KMS-11 (cell line): Measurements from ENCODE around the gene NHEJ1.

Source experiments
- H2AFZ ChIP-seq: fragments of 200-600 bp; sonication (generic); 2 replicates; pipeline ENCODE4 v1.6.1; 2016; ENCODE audit warnings: antibody characterized with exemption, mixed run types, low read depth
- H3K27ac ChIP-seq: fragments of 200-600 bp; sonication (generic); 2 replicates; pipeline ENCODE4 v1.6.1; 2016; ENCODE audit warnings: mild to moderate bottlenecking, mixed run types
- H3K27me3 ChIP-seq: fragments of 200-600 bp; sonication (generic); 2 replicates; pipeline ENCODE4 v1.6.1; 2017; ENCODE audit warnings: mild to moderate bottlenecking, low read depth, mixed run types, moderate library complexity; ENCODE audit not compliant: insufficient read depth
- H3K36me3 ChIP-seq: fragments of 200-600 bp; sonication (generic); 2 replicates; pipeline ENCODE4 v1.6.1; 2017; ENCODE audit warnings: mild to moderate bottlenecking, mixed run types; ENCODE audit not compliant: insufficient read depth
- H3K4me1 ChIP-seq: fragments of 200-600 bp; sonication (generic); 2 replicates; pipeline ENCODE4 v1.6.1; 2016; ENCODE audit warnings: mild to moderate bottlenecking, low read depth, mixed run types; ENCODE audit not compliant: poor library complexity, severe bottlenecking
- H3K4me2 ChIP-seq: fragments of 200-600 bp; sonication (generic); 2 replicates; pipeline ENCODE4 v1.7.0; 2016; ENCODE audit warnings: mild to moderate bottlenecking, mixed run types
- H3K4me3 ChIP-seq: fragments of 200-600 bp; sonication (generic); IDR thresholded peaks from 2 replicates; pipeline ENCODE4 v1.6.1; 2017; ENCODE audit warnings: low read depth, low read length, mixed read lengths; ENCODE audit not compliant: insufficient read depth
- H3K79me2 ChIP-seq: fragments of 200-600 bp; sonication (generic); 2 replicates; pipeline ENCODE4 v1.6.1; 2016; ENCODE audit warnings: low read depth, mixed run types; ENCODE audit not compliant: insufficient read depth
- H3K9ac ChIP-seq: fragments of 200-600 bp; sonication (generic); 2 replicates; pipeline ENCODE4 v1.6.1; 2016; ENCODE audit warnings: mild to moderate bottlenecking, mixed run types
- H4K20me1 ChIP-seq: fragments of 200-600 bp; sonication (generic); 2 replicates; pipeline ENCODE4 v1.6.1; 2016; ENCODE audit warnings: mild to moderate bottlenecking, mixed run types; ENCODE audit not compliant: insufficient read depth
- TF ChIP-seq, protein P1 (sequence below): fragments of 200-600 bp; sonication (generic); conservative IDR thresholded peaks from 2 replicates; pipeline ENCODE4 v1.6.1; 2017; ENCODE audit warnings: low read depth, mild to moderate bottlenecking, antibody characterized with exemption, low read length, moderate library complexity, mixed read lengths

NHEJ1 gene

DNA sequence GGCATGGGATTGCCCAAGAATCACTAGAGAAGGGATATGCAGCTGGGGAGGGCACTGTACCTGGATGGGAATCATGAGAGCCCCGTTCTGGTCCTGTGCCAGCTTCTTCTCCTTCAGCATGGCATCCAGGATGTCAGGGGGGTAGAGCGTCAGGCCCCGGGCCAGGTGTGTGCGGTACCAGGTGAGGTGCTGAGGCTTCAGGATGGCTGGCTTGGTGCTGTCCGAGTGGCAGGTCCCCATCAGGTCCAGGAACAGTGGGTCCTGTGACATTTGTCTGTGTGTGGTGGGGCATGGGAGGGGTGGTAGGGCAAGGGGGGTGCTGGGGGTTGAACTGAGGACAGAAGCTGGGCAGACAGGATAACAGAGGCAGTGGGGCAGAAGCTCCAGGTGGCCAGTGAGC lies 132.5 kb downstream of the NHEJ1 start:
- Histone ChIP-seq H2AFZ (no peak overlapping the region), H3K27me3 (peaks cover 56% of the 10 kb centered on the region), H3K79me2 (no peaks in the 10 kb centered on the region), H3K4me1 (no peaks in the 10 kb centered on the region), H3K9ac (no peak overlapping the region), H4K20me1 (no peaks in the 10 kb centered on the region), H3K27ac (no peak overlapping the region), H3K4me3 (no peak overlapping the region), H3K36me3 (no peaks in the 10 kb centered on the region), H3K4me2 (no peak overlapping the region)
- TF ChIP-seq, protein P1, sequence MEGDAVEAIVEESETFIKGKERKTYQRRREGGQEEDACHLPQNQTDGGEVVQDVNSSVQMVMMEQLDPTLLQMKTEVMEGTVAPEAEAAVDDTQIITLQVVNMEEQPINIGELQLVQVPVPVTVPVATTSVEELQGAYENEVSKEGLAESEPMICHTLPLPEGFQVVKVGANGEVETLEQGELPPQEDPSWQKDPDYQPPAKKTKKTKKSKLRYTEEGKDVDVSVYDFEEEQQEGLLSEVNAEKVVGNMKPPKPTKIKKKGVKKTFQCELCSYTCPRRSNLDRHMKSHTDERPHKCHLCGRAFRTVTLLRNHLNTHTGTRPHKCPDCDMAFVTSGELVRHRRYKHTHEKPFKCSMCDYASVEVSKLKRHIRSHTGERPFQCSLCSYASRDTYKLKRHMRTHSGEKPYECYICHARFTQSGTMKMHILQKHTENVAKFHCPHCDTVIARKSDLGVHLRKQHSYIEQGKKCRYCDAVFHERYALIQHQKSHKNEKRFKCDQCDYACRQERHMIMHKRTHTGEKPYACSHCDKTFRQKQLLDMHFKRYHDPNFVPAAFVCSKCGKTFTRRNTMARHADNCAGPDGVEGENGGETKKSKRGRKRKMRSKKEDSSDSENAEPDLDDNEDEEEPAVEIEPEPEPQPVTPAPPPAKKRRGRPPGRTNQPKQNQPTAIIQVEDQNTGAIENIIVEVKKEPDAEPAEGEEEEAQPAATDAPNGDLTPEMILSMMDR, result no peak

DNA sequence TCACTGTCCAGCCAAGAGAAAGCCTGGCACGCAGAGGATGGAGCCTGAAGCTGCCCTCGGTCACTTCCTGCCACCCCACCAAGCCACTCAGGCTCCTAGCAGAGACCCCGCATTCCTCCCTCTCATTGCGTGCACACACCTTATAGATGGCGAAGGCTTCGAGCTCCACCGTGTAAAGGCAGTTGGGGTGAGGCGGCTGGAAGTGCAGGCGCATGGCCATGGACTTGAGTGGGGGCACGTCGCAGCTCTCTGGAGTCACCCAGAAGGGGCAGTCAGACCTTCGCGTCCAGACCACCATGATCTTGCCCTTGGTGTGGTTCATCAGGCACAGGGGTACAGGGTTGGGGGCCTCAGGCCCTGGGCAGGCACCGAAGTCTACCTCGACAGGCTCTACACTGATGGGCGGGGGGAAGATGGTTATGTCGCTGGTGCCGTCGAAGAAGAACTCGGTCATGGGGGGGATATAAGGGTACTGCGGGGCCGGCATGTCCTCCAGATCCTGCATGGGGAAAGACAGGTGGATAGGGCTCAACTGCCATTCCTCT lies 133.0 kb downstream of the NHEJ1 start:
- Histone ChIP-seq H3K27ac (no peak overlapping the region), H4K20me1 (no peaks in the 10 kb centered on the region), H3K79me2 (no peaks in the 10 kb centered on the region), H3K4me3 (no peak overlapping the region), H3K4me1 (no peaks in the 10 kb centered on the region), H2AFZ (no peak overlapping the region), H3K9ac (no peak overlapping the region), H3K4me2 (no peak overlapping the region), H3K27me3 (peaks cover 51% of the 10 kb centered on the region), H3K36me3 (no peaks in the 10 kb centered on the region)
- TF ChIP-seq, protein P1, result no peak

DNA sequence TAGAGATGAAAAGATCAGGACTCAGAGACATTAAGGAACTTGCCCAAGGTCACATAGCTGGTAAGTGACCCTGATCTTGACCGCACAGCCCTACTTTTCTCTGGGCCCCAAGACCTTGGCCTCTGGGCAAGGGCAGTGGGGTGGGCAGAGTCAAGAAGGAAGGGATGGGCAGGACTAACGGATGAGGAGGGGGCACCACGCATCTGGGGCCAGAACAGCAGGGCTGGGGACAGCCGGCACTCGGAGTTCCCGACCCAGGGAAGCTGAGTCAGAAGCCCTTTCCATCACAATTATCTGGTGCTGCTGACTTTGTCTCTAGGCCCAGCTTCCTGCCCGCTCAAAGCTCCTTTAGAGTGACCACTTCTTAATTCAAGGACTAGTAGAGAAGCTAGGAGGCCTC lies 133.7 kb downstream of the NHEJ1 start:
- H3K36me3 ChIP-seq, result no peaks in the 10 kb centered on the region
- no peaks in the 10 kb centered on the region for H3K79me2 ChIP-seq
- no peak overlapping the region for H3K9ac ChIP-seq
- no peak overlapping the region for H3K4me2 ChIP-seq
- H4K20me1 ChIP-seq, result no peaks in the 10 kb centered on the region
- no peaks in the 10 kb centered on the region for H3K4me1 ChIP-seq
- TF ChIP-seq, protein P1, result no peak
- H3K27ac ChIP-seq, result no peak overlapping the region
- no peak overlapping the region for H3K4me3 ChIP-seq
- peaks cover 50% of the 10 kb centered on the region for H3K27me3 ChIP-seq
- no peak overlapping the region for H2AFZ ChIP-seq

DNA sequence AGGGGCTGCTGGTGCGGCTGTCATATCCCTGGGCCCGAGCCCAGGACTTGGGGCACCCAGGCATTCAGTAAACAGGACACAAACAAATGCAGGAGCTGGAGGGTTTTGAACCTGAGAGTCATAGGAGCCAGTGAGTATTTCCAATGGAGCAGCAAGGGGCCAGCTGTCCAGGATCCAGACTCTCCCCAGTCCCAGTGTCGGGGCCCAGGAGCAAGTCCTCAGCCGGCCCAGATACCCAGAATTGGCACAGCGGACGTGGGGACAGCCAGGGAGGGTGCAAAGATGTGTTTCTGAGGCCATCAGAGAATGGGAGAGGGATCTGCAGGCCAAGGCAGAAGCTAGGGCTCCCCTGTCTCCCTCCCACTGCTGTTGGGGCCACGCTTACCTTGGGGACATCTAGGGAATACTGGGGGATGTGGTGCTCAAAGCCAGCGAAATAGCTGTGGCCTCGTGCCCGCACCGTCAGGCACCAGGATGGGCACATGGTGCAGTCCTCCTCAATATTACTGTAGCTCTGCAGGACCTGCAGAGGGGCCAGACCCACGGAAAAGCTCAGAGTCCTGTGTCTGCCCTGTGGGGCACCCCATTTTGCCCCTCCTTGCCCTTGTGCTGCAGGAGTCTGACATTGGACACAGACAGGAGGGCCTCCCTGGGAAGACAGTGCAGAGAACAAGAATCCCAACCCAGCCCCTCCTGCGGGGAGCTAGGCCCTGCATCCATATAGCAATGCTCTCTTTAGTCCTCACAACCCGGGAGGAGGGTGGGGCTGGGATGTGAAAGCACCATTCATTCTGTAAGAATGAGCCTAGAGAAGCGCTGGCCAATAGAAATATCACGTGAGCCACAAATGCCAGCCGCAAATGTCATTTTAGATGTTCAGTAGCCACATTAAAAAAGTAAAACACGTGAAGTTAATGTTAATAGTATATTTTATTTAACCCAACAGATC lies 134.7 kb downstream of the NHEJ1 start:
- Histone ChIP-seq H3K9ac (no peak overlapping the region), H3K4me1 (no peaks in the 10 kb centered on the region), H3K79me2 (no peaks in the 10 kb centered on the region), H3K4me3 (no peak overlapping the region), H3K4me2 (no peak overlapping the region), H3K27me3 (peaks cover 42% of the 10 kb centered on the region), H4K20me1 (no peaks in the 10 kb centered on the region), H3K36me3 (no peaks in the 10 kb centered on the region), H3K27ac (no peak overlapping the region), H2AFZ (no peak overlapping the region)
- TF ChIP-seq, protein P1, result no peak
